ENCODE measurements around the gene NCAM1.

Gene NCAM1

GRCh38 chr11:113314065-113314388 lies 352.8 kb downstream of the NCAM1 start:
- peak overlapping the region; percentile 83 for H3K4me3 ChIP-seq (replicated peaks; ENCODE audit: low read depth, low read length)
- no peak for DNase-seq (ENCODE audit: low read depth)
- TF ChIP-seq CTCF (IDR thresholded peaks at IDR 0.05; ENCODE audit: low read length, missing control alignments) = no peak

GRCh38 chr11:113314389-113315301 lies 353.4 kb downstream of the NCAM1 start, which contains the start of gene TTC12:
Gene TTC12, plus strand, starts transcription at chr11:113314583. Its CDS starts 1,675 bp downstream, at chr11:113316258.
- DNase-seq (ENCODE audit: low read depth) = peak; percentile 85
- peak within 1 kb of the TSS; percentile 83 for H3K4me3 ChIP-seq (replicated peaks; ENCODE audit: low read depth, low read length)
- TF ChIP-seq CTCF (IDR thresholded peaks at IDR 0.05; ENCODE audit: low read length, missing control alignments) = no peak

GRCh38 chr11:113315811-113316210 lies 354.6 kb downstream of the NCAM1 start:
- TF ChIP-seq CTCF (IDR thresholded peaks at IDR 0.05; ENCODE audit: low read length, missing control alignments) = no peak
- no peak overlapping the region for H3K4me3 ChIP-seq (replicated peaks; ENCODE audit: low read depth, low read length)
- DNase-seq (ENCODE audit: low read depth) = no peak

DNA sequence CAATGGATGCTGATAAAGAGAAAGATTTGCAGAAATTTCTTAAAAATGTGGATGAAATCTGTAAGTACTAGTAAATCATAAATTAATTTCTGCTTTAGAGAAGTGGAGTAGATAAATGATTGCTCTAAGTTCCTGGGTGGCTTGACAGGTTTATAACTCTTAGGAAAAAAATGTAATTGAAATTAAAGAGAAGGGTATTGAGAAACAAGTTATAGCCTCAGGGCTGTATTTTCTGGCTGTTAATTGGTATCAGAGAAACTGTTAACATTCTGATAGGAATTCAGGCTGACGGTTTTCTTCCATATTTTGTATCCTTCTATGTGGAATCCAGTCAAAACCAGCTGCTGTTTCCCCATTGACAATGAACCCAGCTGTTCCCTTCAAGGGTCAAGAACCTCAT lies 355.0 kb downstream of the NCAM1 start:
- no peak for DNase-seq (ENCODE audit: low read depth)
- no peak overlapping the region for H3K4me3 ChIP-seq (replicated peaks; ENCODE audit: low read depth, low read length)
- no peak for TF ChIP-seq CTCF (IDR thresholded peaks at IDR 0.05; ENCODE audit: low read length, missing control alignments)

- TF ChIP-seq CTCF (IDR thresholded peaks at IDR 0.05; ENCODE audit: low read length, missing control alignments) = no peak
- DNase-seq (ENCODE audit: low read depth) = no peak
- H3K4me3 ChIP-seq (replicated peaks; ENCODE audit: low read depth, low read length) = no peak overlapping the region
Measured at GRCh38 chr11:113317339-113317738, 356.1 kb downstream of the NCAM1 start.

DNA sequence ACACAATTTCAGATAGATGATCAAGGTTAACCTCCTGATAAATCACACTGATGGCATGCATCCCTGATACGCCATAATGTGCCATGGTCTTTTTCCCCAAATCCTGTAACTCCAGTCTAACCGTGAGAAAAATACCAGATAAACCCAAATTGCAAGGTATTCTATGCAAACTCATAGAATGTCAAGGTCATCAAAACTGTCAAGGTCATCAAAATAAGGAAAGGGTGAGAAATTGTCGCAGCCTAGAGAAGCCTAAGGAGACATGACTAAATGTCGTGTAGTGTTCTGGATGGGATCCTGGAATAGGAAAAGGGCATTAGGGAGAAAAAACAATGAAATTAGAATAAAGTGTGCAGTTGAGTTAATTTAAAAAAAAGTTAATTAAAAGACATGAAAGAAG lies 357.9 kb downstream of the NCAM1 start:
- no peak for DNase-seq (ENCODE audit: low read depth)
- H3K4me3 ChIP-seq (replicated peaks; ENCODE audit: low read depth, low read length) = no peak overlapping the region
- no peak for TF ChIP-seq CTCF (IDR thresholded peaks at IDR 0.05; ENCODE audit: low read length, missing control alignments)

DNA sequence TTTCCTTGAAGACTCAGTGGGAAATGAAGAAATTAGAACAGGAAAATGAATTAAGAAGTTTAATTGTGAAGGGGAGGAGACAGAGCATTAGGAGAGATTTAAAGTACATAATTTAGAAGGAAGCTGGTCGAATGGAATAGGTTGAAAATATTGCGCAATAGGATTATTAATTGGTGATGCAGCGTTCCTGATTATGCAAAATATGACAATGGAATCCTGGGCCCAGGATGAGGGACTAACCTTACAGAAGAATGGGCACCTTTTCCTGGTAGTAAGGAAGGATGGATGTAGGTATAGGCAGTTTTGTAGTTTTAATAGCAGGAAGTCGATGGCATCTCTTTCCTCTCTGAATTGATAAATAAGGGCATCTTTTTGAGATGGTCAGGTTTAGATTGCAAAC lies 360.9 kb downstream of the NCAM1 start:
- TF ChIP-seq CTCF (IDR thresholded peaks at IDR 0.05; ENCODE audit: low read length, missing control alignments) = no peak
- no peak for DNase-seq (ENCODE audit: low read depth)

More for the DNA sequence above, 360.9 kb downstream of the NCAM1 start:
- no peak overlapping the region for H3K4me3 ChIP-seq (replicated peaks; ENCODE audit: low read depth, low read length)
